ENCODE measurements around the gene SPO11.

SPO11 gene

DNA sequence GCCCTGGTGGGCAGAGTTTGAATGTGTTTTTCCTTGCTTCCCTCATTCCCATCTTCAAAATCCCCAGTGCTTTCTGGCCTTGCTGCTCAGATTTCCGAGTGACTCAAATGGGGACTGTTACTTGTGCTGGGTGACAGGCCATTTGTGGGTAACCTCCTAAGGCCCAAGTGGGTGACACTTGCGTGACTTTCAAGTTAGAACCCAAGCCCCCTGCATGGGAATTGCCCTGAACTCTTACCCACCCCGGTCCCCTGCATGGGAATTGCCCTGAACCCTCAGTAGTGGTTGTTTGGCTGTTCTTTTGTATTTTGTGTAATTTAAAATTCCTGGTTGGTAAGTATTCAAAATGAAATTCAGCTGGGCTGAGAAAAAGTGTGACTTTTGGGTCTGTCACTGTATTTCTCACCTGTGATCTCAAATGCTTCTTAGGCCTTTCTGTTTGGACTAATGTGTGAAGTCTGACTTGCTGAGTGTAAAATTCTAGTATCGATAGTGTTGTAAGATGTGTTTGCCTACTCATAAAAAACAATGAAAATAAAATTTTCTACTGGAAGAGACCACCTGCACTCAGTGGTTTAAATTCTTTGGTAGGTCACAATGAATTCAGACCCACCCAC is 49.2 kb downstream of the SPO11 start:
- TF ChIP-seq, protein P1, sequence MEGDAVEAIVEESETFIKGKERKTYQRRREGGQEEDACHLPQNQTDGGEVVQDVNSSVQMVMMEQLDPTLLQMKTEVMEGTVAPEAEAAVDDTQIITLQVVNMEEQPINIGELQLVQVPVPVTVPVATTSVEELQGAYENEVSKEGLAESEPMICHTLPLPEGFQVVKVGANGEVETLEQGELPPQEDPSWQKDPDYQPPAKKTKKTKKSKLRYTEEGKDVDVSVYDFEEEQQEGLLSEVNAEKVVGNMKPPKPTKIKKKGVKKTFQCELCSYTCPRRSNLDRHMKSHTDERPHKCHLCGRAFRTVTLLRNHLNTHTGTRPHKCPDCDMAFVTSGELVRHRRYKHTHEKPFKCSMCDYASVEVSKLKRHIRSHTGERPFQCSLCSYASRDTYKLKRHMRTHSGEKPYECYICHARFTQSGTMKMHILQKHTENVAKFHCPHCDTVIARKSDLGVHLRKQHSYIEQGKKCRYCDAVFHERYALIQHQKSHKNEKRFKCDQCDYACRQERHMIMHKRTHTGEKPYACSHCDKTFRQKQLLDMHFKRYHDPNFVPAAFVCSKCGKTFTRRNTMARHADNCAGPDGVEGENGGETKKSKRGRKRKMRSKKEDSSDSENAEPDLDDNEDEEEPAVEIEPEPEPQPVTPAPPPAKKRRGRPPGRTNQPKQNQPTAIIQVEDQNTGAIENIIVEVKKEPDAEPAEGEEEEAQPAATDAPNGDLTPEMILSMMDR (IDR thresholded peaks at IDR 0.05): no peak
- H3K9me3 ChIP-seq: no peaks in the 10 kb centered on the region
- H3K4me3 ChIP-seq (ENCODE audit: low read depth in 1 of 2, low read length in 1 of 2): no peak overlapping the region
- H3K4me1 ChIP-seq (ENCODE audit: control insufficient read depth in 1 of 2, insufficient read depth in 1 of 2, low read depth in 1 of 2, low read length in 1 of 2): peaks cover 52 to 55% of the 10 kb centered on the region in 2 experiments
- H3K36me3 ChIP-seq: peaks cover 44% of the 10 kb centered on the region
- H3K27me3 ChIP-seq: no peaks in the 10 kb centered on the region
- H3K27ac ChIP-seq: peak overlapping the region; percentile 35

DNA sequence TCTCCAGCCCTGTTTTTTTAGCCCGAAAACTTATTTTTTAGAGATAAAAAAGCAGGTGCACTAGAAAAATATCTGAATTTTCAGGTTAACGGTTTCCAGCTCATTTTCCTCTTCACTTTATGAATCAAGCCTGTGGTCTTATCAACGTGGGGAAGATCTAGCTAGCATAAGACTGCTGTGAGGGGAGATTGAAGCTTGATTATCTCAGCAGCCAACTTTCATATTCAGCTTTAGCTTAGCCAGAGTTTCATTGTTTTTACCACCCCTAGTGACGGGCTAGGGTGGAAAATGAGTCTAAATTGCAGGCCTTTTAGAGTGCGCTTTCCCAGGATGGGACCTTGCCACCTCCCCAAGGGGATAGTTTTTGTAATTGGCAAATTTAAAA is 49.7 kb downstream of the SPO11 start:
- Histone ChIP-seq H3K4me3 (ENCODE audit: low read depth in 1 of 2, low read length in 1 of 2) (no peak overlapping the region), H3K4me1 (ENCODE audit: control insufficient read depth in 1 of 2, insufficient read depth in 1 of 2, low read depth in 1 of 2, low read length in 1 of 2) (peaks cover 48 to 50% of the 10 kb centered on the region in 2 experiments), H3K27me3 (no peaks in the 10 kb centered on the region), H3K27ac (peak overlapping the region; percentile 35), H3K36me3 (peaks cover 45% of the 10 kb centered on the region), H3K9me3 (no peaks in the 10 kb centered on the region)
- TF ChIP-seq, protein P1 (IDR thresholded peaks at IDR 0.05): no peak

DNA sequence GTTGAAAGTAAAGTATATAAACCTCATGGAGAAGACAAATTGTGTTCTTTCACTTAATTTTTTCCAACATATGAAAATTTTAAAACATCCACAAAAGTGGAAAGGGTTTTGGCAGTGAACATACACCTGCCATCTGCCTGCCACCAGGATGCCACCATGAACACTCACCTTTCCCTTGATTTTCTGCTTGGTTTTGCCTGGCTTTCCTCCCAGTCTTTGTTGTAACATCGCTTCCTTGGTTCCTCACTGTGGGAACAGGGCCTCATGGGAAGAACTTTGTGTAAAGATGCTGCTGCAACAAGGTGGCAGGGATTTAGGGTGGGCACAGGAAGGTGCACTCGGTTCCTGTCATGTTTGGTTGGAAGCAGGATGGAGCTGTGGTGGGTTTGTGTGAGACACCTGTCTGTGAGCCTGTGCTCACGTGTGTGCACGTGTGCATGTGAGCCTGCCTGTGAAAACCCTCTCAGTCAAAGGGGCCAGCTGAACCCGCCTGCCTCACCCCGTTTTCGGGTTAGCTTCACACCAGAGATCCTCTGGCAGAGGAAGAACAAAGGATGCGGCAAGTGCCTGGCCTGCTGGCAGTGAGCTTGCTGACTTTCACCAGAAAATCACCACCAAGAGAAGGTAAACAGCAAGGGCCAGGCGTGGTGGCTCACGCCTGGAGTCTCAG is 50.6 kb downstream of the SPO11 start:
- Histone ChIP-seq H3K9me3 (no peaks in the 10 kb centered on the region), H3K4me1 (ENCODE audit: control insufficient read depth in 1 of 2, insufficient read depth in 1 of 2, low read depth in 1 of 2, low read length in 1 of 2) (peaks cover 48 to 50% of the 10 kb centered on the region in 2 experiments), H3K4me3 (ENCODE audit: low read depth in 1 of 2, low read length in 1 of 2) (no peak overlapping the region), H3K36me3 (peaks cover 47% of the 10 kb centered on the region), H3K27ac (peak overlapping the region; percentile 35), H3K27me3 (no peaks in the 10 kb centered on the region)
- TF ChIP-seq, protein P1 (IDR thresholded peaks at IDR 0.05): no peak

DNA sequence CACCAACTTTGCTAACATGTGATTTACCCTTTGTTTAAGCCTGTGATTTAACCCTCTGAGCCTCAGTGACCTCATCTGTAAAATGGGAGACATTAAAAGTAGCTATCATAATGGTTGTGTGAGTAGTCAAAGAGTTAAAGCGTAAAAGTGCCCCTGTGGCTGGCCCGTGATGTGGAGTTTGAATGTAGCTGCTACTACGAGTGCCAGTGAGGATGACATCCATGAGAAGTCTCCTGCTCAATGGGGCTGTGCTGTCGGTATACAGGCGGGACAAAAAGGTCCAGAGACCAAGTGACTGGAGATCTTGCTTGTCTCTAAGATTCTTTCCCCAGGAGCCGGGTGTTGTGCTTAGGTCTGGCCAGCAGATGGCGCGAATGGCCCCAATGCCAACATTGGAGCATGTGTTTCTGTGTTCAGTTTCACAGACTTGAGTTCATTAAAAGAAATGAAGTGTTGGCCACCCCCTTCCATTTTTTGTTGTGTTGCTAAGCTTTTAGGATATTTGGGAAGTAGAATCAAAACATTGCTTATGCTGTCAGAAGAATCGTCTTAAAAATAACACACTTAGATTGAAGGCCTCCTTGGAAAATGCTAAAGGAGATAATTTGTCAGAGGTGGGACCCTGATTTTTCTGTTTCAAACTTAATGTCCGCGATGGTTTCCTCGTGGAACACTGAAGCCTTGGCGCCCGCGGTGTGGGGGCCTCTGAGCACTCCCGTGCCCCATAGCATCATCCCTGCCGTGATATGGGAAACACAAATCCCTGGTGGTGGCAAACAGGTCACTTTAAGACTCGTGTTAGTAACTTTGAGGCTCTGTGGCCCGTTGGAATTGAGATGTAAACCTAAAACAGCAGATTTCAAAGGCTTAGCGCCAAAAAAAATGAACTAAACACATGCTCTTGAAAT is 52.2 kb downstream of the SPO11 start:
- Histone ChIP-seq H3K27me3 (no peaks in the 10 kb centered on the region), H3K4me1 (ENCODE audit: control insufficient read depth in 1 of 2, insufficient read depth in 1 of 2, low read depth in 1 of 2, low read length in 1 of 2) (peaks cover 38 to 43% of the 10 kb centered on the region in 2 experiments), H3K36me3 (peaks cover 44% of the 10 kb centered on the region), H3K27ac (peak overlapping the region; percentile 7), H3K4me3 (ENCODE audit: low read depth in 1 of 2, low read length in 1 of 2) (no peak overlapping the region), H3K9me3 (no peaks in the 10 kb centered on the region)
- TF ChIP-seq, protein P1 (IDR thresholded peaks at IDR 0.05): peak; percentile 98

DNA sequence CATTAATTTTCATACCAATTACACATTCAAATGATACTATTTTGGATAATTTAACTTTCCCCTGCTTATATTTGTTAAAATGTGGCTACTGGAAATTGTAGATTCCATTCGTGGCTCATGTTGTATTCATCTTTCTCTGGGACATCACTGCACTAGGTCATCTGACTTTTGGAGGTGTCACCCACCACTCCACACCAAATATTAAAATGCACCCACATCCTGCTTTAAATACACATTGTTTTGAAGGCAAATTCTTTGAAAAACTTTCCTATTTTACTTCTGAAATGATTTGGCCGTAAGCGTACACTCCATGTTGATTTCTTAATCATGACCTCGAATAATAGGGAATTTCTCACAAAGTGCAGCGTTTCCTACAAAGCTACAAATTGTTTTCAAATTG is 52.9 kb downstream of the SPO11 start:
- Histone ChIP-seq H3K27me3 (no peaks in the 10 kb centered on the region), H3K4me1 (ENCODE audit: control insufficient read depth in 1 of 2, insufficient read depth in 1 of 2, low read depth in 1 of 2, low read length in 1 of 2) (peaks cover 31 to 36% of the 10 kb centered on the region in 2 experiments), H3K27ac (no peak overlapping the region), H3K36me3 (peaks cover 38% of the 10 kb centered on the region), H3K4me3 (ENCODE audit: low read depth in 1 of 2, low read length in 1 of 2) (no peak overlapping the region), H3K9me3 (no peaks in the 10 kb centered on the region)
- TF ChIP-seq, protein P1 (IDR thresholded peaks at IDR 0.05): no peak
